NAMALWA (cell line): ENCODE results near the gene C1orf159.
"Not testable (repeated sequence)": the region's sequence is repeated elsewhere in the genome, so short reads cannot be mapped to it uniquely, and the experiment has no call there.

Source experiments
- DNase-seq: peaks from one replicate; pipeline ENCODE4 v3.0.0-alpha.2; 2015; ENCODE audit warnings: low spot score

The C1orf159 gene

DNA sequence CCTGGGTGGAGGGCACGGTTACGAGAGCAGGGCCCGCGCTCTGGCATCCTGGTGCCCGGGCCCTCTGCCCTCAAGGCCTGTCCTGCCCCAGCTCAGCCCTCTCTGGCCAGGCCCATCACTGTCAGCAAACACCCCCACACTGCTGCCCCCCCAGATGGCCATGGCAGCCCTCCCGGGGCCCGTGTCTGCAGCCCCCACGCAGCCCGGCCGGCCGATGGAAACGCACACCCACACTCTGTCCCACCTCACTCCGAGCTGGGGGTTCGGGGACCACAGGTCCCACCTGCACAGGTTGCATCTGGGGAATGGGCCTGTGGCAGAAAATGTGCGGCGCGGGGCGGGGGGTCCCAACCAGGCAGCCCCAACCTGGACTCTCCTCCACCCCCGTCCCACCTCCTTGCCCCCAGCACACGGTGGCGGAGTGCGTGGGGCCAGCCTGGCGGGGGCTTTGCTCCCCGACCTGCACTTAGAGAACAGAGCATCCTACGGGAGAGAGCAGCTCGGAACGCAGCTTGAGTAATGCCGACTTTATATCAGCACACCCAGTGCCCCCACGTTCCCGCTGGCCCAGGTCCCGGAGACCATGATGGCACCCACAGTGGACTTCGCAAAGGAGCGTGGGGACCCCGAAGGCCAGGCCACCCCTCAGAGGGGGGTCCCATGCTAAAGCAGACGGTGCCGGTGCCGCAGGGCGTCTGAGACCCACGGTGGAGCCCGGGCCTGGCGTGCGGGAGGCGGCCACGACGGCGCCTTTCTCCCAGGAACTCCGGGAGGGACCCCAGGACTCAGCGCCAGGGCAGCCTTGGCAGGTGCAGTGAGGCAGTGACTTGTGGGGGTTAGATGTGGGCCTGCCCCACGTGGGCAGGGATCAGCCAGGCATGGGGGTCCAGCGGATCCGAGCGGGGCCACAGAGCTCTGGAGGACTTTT is 34.3 kb downstream of the C1orf159 start:
- no peak for DNase-seq

DNA sequence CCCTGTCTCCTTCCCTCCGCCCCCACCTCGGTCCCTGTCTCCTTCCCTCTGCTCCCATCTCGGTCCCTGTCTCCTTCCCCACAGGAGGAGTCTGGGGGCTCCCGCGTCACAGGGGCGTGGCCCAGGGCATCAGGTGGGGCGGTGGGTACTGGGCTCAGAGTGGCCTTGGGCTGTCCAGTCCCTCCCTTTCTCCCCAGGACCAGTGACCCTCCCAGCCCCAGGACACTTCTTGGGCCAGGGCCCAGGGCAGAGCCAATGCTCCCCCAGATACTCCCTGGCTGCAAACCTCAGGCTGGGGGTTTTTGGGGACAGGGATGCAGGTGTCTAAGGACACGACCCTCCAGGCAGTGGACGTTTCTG is 35.0 kb downstream of the C1orf159 start:
- DNase-seq: no peak

DNA sequence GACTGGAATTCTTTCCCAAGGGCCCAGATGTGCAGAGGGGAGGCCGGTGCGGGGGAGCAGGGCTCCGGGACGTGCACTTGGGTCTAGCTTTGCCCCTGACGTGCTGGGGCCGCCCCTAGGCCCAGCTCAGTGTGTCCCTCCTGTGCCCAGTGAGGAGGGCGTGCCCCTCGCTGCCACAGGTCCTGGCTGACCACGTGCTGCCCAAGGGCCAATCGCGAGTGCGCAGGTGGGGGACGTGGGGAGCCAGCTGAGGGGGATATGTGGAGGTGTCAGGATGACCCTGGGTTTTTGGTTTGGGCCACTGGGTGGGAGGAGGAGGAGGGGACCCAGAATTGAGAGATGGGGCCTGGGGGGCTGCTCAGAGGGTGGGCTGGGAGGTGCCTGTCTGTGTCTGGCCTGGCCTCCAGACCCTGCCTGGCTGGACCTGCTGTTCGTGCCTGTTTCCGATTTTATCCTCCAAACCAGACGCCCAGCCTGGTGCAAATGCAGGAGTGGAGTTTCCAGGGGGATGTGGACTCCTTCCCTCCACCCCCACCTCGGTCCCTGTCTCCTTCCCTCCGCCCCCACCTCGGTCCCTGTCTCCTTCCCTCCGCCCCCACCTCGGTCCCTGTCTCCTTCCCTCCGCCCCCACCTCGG is 35.6 kb downstream of the C1orf159 start:
- peak; percentile 54 for DNase-seq

DNA sequence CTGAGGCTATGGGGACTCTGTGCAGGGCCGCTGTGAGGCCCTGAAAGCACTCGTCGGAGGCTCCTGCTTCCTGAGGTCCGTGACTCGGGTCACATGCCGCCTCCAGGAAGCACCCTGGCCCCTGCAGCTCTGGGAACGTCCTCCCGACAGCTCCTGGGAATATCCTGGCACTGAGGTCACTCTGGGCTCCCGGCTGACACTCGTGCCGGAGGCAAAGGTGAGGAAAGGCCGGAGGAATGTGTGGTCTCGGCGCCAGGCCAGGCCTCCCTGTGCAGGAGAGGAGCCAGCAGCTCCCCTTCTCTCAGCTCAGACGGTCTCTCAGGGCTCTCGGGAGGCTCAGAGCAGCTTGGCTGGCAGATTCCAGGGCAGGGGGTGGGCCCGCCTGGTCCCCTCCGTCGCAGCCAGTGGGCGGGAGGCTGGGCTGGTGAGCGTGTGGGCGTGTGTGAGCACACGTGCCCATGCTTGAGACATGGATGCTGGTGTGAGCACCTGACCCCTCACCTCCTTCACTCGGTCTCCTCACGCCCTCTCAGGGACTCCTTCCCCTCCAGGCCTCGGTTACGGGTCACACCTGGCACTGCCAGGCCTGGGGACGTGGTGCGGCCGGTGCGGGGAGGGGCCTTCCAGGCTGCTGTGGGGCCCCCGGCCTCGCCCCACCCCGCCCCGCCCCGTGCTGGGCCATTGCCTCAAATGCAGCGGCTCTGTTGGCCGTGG is 36.3 kb downstream of the C1orf159 start:
- peak; percentile 86 for DNase-seq

DNA sequence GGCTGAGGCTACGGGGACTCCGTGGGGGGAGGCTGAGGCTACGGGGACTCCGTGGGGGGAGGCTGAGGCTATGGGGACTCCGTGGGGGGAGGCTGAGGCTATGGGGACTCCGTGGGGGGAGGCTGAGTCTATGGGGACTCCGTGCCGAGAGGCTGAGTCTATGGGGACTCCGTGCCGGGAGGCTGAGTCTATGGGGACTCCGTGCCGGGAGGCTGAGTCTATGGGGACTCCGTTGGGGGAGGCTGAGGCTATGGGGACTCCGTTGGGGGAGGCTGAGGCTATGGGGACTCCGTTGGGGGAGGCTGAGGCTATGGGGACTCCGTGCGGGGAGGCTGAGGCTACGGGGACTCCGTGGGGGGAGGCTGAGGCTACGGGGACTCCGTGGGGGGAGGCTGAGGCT is 38.5 kb downstream of the C1orf159 start:
- DNase-seq: not testable (repeated sequence)

DNA sequence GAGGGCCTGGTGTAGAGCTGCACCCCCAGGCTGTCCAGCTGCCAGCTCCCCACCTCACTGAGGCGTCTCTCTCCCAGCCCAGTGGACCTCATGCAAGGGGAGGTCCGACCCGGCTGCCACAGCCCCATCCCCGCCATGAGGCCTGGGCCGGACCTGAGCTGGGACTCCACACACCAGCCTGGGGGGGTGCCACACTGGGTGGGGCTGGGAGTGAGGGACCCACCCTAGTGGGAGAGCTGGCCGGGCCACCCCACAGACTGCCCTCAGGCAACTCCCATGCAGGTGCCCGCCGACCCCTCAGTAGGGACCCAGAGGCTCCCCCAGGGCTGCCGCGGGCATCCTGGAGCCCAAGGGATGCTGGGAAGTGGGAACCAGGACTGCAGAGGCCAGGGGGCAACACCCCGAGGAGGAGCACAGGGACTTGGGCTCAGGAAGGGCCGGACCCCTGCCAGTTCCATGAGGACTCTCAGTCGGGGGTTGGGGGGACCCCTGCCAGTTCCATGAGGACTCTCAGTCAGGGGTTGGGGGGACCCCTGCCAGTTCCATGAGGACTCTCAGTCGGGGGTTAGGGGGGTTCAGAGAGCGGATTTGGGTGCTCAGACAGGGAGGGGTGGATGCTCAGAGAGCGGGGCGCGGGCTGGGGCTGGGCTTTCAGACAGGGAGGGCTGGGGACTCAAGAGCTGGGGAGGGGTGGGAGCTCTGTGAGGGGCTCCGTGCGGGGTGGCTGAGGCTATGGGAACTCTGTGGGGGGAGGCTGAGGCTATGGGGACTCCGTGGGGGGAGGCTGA is 40.5 kb downstream of the C1orf159 start:
- DNase-seq: no peak

DNA sequence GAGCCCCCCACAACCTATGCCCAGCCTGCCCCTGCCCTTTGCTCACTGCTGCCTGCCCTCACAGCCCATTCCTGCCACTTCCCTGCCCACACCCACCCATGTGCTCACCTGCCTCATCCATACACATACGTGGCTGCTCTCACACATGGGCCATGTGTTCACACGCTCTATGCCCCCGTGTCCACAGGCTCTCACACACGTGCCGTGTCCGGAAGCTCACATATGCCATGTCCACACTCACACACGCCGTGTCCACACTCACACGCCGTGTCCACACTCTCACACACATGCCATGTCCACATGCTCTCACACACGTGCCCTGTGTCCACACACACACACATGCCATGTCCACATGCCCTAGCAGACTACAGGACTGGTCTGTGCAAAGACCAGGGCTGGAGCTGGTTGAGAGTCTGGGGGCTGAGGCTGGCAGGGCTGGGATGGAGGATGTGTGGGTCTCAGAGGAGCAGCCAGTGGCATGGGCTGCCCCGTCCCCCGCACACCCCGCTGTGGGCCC is 41.2 kb downstream of the C1orf159 start:
- no peak for DNase-seq

DNA sequence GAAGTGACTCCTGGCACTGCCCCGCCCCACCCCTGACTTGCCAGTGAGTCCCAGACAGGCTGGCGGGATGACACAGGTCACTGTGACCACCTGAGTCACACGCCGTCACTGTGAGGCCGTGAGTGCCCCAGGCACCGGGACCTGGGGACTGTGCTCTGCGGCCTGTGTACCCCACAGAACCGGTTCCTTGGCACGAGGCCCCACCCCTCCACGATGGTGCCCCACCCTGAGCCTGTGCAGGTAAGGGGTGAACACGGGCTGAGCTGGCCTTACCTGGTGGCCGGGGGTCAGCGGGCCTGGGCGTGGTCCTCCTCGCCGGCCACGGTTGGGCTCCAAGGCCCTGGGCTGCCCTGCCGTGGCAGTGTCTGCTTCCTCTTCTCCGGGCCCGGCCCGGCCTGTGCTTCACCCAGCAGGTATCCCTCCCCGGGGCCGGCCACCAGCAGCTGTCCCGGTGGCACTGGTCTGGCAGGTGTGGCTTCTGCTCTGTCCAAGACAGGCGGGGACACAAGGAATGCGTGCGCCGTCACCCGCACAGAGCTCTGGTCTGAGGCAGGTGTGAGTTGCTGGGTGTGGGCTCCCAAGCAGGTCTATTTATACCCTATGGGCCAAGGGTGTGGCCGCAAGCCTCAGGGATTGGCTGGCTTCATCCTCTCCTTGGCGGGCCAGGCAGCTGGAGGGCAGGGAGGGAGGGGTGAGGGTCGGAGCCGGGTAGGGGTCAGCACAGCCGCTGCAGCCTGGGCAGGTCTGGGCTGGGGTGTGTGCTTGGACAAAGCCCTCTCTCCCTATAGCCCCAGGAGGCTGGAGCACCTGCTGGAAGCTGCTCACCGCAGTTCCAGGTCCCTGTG is 41.9 kb downstream of the C1orf159 start, which contains the start of gene RNF223:
TSS of gene RNF223 (minus strand) at position 564 of the 845 bp plus-strand sequence. CDS start 1,740 bp downstream, outside the sequence.
- DNase-seq: no peak

DNA sequence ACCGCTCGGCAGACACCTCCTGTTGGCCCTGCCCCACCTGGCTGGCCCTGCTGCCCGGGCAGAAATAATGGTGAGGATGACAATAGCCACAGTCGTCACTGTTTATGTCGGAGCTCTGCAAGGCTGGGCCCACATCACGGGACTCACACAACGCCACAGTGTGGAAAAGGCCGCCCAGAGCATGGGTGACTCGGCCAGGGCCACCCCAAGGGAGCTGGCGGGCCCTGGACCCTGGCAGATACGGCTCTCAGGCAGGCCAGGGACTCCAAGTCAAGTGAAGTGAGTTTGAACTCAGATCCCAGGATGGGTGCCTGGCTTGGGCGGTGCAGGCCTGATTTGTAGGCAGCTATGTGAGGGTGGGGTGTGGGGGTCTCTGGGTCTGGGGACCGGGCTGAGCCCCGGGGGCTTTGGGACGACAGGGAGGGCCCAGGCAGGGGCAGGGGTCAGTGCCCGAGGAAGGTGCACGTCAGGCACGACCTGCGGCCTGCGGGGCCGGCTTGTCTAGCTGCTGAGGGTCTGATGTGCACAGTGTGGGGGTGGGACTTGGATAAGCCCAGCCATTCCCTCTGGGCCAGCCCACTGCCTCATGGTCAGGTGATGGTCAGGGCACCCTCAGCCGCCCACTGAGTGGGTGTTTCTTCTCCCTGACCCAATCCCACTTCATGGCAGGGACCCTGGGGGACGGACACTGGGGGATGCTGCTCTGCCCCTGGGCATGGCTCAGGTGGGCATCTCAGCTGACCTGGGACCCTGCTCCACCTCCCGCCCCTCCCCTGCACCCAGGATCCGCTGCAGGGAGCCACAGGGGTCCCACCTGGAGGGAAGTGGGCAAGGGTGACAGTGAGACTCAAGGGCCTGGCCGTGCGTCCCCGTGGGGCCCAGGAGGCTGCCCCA is 42.8 kb downstream of the C1orf159 start:
- DNase-seq: no peak

DNA sequence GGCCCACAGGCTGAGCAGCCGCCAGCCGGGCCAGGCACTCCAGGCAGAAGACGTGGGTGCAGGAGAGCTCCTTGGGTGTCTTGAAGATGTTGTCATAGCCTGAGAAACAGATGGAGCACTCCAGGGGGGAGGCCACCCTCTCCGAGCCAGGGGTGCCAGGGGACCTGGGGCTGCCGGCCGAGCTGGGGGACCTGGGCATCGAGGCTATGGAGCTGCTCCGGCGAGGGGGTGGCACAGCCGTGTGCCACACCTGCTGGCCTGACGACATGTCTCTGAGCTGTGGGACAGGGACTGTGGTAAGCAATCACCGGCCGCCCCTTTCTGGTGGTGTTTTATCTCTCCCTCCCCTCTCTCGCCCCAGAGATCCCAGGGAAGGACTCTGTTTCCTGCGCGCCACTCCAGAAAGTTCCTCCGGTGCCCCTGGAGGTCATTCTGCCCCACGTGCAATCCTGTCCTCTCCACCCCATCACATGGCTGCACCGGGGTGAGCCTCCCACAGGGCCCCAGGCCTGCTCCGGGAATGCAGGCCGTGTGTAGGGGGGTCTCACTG is 43.5 kb downstream of the C1orf159 start:
- no peak for DNase-seq

DNA sequence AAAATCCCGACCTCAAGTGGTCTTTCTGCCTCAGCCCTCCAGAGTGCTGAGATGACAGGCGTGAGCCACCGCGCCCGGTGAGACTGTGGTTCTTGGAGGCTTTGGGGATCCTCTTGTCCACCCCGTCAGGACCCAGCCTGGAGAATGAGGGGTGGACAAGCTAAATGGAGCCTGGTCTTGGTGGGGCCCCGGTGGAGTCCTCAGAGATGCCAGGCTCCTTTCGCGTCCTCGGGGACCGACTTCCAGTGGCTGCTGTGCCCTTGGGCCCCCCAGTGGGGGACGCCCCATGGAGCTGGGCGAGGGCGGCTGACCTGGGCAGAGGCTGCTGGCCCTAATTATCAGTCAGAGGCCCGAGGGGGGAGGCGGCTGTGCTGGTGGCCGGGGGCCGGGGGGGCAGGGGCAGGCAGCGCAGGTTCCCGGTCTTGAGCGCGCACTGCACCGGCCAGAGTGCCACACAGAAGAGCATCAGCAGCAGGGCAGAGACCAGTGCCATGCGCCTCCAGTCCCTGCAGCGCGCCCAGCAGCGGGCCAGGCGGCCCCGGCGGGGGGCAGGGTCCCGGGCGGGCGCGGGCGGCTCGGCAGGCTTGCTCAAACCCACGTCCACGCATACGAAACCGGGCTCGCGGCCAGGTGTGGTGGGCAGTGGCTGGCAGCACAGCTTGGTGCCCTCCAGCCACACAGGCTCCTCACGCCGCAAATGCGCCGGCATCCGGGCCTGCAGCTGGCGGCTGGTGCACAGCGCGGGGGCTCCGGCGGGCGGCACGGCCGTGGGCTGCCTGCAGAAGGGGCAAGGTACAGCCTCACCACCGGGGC is 44.2 kb downstream of the C1orf159 start:
- no peak for DNase-seq

DNA sequence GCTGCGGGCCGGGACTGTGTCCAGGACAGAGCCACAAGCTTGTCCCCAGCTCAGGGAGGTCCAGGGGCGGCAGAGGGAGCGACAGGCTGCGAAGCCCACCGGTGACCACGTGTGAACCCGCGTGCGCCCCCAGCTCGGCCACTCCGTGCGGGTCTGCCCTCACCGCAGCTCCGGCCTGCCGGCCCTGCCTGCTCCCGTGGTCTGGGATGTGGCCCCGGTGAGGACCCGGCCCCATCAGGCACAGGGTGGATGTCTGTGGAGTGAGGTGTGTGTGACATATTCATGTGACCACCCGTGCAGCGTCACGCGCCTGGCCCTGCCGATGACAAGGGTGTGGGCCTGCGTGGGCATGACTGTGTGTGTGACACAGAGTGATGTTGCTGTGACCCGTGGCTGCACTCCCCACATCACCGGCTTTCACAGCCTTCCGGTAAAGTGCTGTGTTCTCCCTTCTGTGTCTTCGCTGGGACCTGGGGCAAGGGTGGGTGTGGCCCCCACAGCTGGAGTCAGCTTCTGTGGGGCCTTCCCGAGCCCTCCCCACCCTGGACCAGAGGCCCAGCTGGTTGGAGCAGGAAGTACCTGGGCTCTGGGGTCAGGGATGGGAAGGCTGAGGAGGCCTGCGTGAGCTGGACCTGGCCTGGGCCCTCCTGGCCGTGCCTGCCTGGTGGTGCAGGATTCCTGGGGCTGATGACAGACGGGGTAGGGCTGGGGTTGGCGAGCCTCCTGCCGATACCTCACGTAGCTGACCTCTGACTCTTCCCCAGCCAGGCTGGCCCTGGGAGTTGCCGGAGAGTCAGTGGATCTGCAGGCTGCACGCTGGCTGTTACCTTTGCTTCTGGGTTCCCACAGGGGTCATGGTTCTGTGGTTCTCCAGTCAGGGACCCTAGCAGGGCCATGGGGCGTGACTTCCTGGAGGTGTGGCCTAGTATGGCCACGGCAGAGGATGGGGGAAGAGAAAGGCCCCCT is 45.9 kb downstream of the C1orf159 start:
- peak; percentile 76 for DNase-seq

DNA sequence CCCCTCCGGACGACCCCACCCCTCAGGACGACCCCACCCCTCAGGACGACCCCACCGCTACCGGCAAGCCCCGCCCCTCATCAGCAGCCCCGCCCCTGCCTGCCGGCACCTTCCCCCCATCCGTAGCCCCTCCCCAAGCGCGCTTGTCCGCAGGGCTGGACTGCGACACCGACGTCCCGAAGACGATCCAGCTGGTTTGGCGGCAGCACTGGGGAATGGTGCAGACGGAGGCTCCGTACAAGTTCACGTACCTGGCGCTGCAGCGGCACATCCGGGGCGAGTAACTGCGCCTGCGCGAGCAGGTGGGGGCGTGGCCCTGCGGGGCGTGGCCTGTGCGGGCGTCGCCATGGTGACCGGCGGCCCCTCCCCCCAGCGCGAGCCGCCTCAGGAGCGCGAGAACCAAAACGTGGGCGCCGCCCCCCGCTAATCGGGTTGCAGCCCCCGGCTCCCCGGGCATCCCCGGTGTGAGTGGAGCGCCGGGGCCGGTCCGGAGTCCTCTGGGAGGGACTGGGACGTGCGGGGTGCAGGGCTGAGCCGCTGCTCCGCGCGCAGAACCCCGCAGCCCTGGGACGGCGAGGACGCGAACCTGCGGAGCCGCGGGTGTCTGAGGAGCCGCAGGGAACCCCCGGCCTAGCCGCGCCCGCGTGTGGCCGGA is 46.7 kb downstream of the C1orf159 start:
- peak; percentile 91 for DNase-seq

DNA sequence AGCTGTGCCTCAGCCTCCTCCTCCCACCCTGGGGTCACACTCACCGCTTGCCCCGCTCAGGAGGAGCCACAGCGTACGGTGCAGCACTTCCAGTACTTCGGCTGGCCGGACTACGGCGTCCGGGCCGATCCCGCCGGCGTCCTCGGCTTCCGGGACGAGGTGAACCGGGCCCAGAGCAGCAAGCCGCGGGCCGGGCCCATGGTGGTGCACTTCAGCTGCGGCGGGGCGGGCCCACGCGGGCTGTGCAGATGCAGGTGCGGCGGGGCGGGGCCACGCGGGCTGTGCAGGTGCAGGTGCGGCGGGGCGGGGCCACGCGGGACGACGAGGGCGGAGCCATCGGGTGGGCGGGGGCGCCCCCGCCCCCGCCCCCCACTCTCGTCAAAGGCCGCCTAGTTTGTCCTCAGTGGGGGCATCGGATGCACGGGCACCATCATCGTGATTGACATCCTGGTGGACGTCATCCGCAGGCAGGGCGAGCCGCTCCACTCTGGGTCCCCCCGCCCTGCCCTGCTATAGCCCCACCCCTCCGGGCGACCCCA is 47.3 kb downstream of the C1orf159 start:
- peak; percentile 88 for DNase-seq

DNA sequence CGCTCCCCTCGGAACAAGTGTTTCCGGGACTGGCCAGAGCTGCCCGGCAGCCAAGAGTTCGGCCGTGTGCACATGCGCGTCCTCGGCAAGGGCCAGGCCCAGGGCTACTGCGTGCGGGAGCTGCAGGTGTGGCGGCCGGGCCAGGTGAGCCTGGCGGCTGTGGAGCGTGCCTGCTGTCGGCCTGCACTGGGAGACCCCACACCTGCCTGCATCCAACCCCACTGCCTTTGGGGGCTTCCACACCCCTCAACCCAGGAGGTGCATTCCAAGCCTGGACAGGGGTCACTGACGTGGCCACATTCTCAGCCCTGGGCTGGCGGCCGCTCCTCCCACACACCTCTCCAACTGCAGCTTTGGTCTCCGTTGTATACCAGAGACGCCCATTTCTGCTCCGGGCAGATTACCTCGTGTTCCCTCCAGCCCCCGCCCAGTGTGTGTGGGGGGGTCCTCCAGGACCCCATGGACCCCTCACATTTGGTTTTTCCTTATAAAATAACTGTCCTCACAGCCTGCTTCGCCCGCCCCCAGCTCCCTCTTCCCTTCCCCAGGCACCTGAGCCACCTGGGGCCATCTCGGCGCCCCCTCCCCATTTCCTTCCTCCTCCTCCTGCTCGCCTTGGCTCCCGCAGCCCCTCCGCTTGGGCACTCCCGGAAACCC is 47.9 kb downstream of the C1orf159 start:
- no peak for DNase-seq

DNA sequence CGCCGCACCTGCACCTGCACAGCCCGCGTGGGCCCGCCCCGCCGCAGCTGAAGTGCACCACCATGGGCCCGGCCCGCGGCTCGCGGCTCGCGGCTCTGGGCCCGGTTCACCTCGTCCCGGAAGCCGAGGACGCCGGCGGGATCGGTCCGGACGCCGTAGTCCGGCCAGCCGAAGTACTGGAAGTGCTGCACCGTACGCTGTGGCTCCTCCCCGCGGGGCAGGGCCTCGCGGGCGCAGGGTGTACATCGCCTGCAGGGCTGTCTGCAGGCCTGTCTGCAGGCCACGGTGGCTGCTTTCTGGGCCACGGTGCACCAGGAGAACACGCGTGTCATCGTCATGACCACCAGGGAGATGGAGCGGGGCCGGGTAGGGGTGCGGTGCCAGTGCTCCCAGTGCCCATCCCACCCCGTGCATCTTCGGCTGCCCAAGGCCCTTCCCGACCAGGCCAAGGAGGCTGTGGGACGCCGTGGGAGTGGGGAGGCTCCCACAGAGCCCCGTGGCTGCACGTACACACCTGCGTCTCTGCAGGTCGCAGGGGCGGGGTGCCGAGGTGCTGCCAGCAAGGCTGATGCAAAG is 48.5 kb downstream of the C1orf159 start:
- DNase-seq: no peak
